ENCODE measurements around the gene RHOU. TPM values are rescaled to one million over a fixed set of nuclear protein-coding genes. Genes with fewer than 3 reads are reported as not detected.
A peak's percentile ranks its signal among the peaks of the same experiment; 100 is the strongest.

The RHOU gene
- total and polyA plus RNA-seq, 2 of the 13 experiments (the other 11 are each of a cell fraction or from before 2014, with no cell fraction given): 11.9 to 18.5 TPM

DNA sequence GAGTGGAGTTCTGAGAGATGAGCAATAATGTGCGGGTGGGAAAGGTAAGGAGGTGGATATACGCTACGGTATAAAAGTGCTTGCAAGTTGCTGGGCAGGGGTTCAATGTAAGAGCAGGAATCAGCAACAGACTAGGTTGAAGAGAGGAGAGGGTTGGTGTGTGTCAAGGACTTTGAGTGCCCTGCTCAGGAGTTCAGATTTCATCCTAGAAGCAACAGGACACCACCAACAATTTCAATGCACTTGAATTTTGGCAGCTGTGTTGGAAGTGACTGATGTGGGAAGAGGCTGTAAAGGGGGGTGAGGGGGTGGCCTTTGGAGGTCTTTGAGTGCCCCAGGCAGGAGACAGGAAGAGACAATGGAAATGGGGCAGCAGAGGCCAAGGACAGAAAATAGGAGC, 57.3 kb downstream of the RHOU start:
- no peaks in the 10 kb centered on the region for H4K20me1 ChIP-seq (ENCODE audit: insufficient read depth, low read length)
- H3K36me3 ChIP-seq (replicated peaks in 1 of 2; ENCODE audit: control insufficient read depth in 1 of 2, insufficient read depth in 2 of 2, low read length in 2 of 2): no peaks in the 10 kb centered on the region
- in situ Hi-C loops (cut with HindIII; ENCODE audit: extremely low pct_ligation_motif_present, low pct_unique_long_range_greater_than_20kb) (no loop called here), intact Hi-C loops (cut with micrococcal nuclease; ENCODE audit: unreplicated experiment) (no loop called here)
- TF ChIP-seq SRF (IDR thresholded peaks at IDR 0.05; ENCODE audit: low read depth, low read length): no peak
- no peak for TF ChIP-seq NFIB (CRISPR knock-in tag; IDR thresholded peaks at IDR 0.05; ENCODE audit: borderline replicate concordance)
- TF ChIP-seq HNF4A (CRISPR knock-in tag; IDR thresholded peaks at IDR 0.05): 0 out of 2 replicates have a peak, but pooled peaks have one; percentile 12
- TF ChIP-seq, protein P1, sequence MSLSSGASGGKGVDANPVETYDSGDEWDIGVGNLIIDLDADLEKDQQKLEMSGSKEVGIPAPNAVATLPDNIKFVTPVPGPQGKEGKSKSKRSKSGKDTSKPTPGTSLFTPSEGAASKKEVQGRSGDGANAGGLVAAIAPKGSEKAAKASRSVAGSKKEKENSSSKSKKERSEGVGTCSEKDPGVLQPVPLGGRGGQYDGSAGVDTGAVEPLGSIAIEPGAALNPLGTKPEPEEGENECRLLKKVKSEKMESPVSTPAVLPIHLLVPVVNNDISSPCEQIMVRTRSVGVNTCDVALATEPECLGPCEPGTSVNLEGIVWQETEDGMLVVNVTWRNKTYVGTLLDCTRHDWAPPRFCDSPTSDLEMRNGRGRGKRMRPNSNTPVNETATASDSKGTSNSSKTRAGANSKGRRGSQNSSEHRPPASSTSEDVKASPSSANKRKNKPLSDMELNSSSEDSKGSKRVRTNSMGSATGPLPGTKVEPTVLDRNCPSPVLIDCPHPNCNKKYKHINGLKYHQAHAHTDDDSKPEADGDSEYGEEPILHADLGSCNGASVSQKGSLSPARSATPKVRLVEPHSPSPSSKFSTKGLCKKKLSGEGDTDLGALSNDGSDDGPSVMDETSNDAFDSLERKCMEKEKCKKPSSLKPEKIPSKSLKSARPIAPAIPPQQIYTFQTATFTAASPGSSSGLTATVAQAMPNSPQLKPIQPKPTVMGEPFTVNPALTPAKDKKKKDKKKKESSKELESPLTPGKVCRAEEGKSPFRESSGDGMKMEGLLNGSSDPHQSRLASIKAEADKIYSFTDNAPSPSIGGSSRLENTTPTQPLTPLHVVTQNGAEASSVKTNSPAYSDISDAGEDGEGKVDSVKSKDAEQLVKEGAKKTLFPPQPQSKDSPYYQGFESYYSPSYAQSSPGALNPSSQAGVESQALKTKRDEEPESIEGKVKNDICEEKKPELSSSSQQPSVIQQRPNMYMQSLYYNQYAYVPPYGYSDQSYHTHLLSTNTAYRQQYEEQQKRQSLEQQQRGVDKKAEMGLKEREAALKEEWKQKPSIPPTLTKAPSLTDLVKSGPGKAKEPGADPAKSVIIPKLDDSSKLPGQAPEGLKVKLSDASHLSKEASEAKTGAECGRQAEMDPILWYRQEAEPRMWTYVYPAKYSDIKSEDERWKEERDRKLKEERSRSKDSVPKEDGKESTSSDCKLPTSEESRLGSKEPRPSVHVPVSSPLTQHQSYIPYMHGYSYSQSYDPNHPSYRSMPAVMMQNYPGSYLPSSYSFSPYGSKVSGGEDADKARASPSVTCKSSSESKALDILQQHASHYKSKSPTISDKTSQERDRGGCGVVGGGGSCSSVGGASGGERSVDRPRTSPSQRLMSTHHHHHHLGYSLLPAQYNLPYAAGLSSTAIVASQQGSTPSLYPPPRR (CRISPR knock-in tag; IDR thresholded peaks at IDR 0.05; ENCODE audit: borderline replicate concordance): no peak
- TF ChIP-seq, protein P2, sequence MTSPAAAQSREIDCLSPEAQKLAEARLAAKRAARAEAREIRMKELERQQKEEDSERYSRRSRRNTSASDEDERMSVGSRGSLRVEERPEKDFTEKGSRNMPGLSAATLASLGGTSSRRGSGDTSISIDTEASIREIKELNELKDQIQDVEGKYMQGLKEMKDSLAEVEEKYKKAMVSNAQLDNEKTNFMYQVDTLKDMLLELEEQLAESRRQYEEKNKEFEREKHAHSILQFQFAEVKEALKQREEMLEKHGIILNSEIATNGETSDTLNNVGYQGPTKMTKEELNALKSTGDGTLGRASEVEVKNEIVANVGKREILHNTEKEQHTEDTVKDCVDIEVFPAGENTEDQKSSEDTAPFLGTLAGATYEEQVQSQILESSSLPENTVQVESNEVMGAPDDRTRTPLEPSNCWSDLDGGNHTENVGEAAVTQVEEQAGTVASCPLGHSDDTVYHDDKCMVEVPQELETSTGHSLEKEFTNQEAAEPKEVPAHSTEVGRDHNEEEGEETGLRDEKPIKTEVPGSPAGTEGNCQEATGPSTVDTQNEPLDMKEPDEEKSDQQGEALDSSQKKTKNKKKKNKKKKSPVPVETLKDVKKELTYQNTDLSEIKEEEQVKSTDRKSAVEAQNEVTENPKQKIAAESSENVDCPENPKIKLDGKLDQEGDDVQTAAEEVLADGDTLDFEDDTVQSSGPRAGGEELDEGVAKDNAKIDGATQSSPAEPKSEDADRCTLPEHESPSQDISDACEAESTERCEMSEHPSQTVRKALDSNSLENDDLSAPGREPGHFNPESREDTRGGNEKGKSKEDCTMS (CRISPR knock-in tag; conservative IDR thresholded peaks at IDR 0.05): no peak
- H3K27me3 ChIP-seq (ENCODE audit: control insufficient read depth in 1 of 2, insufficient read depth in 2 of 2, low read length in 2 of 2): peaks cover 1 to 7% of the 10 kb centered on the region in 2 experiments; a peak in 2 of 5 replicates
- H3K9ac ChIP-seq (ENCODE audit: insufficient read depth, low read depth, low read length): no peak overlapping the region
- ChIA-PET CTCF (ENCODE audit: low intra/inter-chr PET ratio, low total read pairs) (no interaction called here), POLR2A (interaction anchor here (0.9 to 1.4 kb wide), 2 partner anchors 10 to 44 kb away, joined by 3 to 6 read pairs; no protein-coding TSS in a partner anchor)
- no peaks in the 10 kb centered on the region for H3K79me2 ChIP-seq (ENCODE audit: insufficient read depth, low read length)
- no peak for DNase-seq (ENCODE audit: low spot score)
- H3K9me3 ChIP-seq (ENCODE audit: low read length): no peaks in the 10 kb centered on the region
- no peak overlapping the region for H3K27ac ChIP-seq (ENCODE audit: extremely low read length, insufficient read depth, low read length)
- peaks cover 32% of the 10 kb centered on the region for H3K4me1 ChIP-seq (ENCODE audit: insufficient read depth, low read length)
- H2AFZ ChIP-seq (ENCODE audit: low read length): no peak overlapping the region
- BruUV-seq (replicated peaks): no TSS peak
- FAIRE-seq: no peak
- ATAC-seq: peak; percentile 36; the same call in 2 of the 3 replicates
- 72% methylated on average over 3 of the region's 3 CpGs for WGBS (ENCODE audit: low lambda C conversion rate)
- no peak overlapping the region for H3K4me3 ChIP-seq (replicated peaks in 1 of 3; ENCODE audit: insufficient read depth in 1 of 3, low read depth in 2 of 3, low read length in 3 of 3)
- H3K4me2 ChIP-seq (ENCODE audit: low read depth, low read length): no peak overlapping the region

Measured in HepG2 (cell line).